Measurements from ENCODE around the gene SLC22A16. TPM values are rescaled to one million over a fixed set of nuclear protein-coding genes. Genes with fewer than 3 reads are reported as not detected.

SLC22A16 gene
- total and polyA plus RNA-seq, 4 experiments from 2014 or later, result not detected

DNA sequence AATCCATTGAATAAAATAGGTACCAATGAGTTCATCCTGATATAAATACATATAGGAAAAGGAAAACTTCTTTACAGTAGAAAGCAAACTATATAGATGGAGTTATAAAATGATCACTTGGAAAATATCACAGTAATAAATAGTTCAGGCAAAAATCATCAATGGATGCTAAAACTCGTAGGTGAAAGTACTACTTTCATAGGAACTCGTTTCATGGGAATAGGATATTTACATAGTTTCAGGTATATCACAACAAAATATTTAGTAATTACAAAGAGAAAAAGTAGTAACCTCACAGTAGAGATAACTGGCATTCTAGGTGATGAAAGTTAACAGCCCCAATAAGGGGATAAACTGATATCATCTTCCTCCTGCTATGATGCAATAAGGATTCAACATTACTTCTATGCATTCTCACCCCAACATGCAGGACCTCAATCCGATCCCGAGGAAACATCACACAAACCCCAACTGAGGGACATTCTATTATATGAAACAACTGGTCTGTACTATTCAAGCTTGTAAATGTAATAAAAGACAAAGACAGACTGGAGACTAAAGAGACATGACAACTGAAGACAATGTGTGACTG is 74.7 kb downstream of the SLC22A16 start:
- Histone ChIP-seq H3K27ac (ENCODE audit: low read depth, low read length) (no peak overlapping the region), H3K27me3 (ENCODE audit: insufficient read depth, low read length) (no peaks in the 10 kb centered on the region), H3K4me3 (ENCODE audit: low read length in 2 of 2) (no peak overlapping the region), H3K36me3 (ENCODE audit: insufficient read depth, low read length) (no peaks in the 10 kb centered on the region), H3K9me3 (ENCODE audit: control insufficient read depth in 1 of 2, low read length in 2 of 2) (no peaks in the 10 kb centered on the region), H3K4me1 (ENCODE audit: insufficient read depth, low read length) (no peaks in the 10 kb centered on the region)
- Mint-ChIP-seq H3K27me3 (peaks cover 0 to 9% of the 10 kb centered on the region in 2 donors), H3K4me3 (no peak overlapping the region), H3K36me3 (no peaks in the 10 kb centered on the region), H3K9me3 (no peaks in the 10 kb centered on the region), H3K27ac (no peak overlapping the region), H3K4me1 (peaks cover 0 to 1% (median 0%) of the 10 kb centered on the region in 4 donors)
- POLR2A ChIA-PET (ENCODE audit: partially characterized antibody), result no interaction called here
- intact Hi-C loops (cut with micrococcal nuclease), result no loop called here
- DNase-seq, result no peak
- CTCF ChIA-PET (ENCODE audit: partially characterized antibody), result interaction anchor here (1.7 kb wide), 1 partner anchor 10 kb away, joined by 6 read pairs; no protein-coding TSS in a partner anchor

DNA sequence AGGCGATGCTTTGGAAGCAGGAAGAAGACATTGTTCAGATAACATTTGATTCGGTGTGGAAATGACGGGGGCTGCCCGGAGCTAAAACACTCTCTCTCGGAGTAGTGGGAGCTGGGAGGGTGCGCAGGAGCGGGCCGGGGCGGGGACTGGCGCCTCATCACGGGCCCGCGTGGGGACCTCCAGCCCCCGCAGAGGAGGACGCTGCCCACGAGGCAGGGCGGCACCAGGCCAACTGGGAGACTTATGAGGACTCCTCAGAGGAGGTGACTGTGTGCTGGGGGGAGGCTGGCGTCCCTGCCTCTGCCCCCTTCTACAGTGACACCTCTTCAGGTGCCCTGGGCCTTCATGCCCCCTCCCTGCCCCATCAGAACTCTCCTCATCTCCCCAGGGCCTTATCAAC is 76.2 kb downstream of the SLC22A16 start:
- no peaks in the 10 kb centered on the region for H3K36me3 ChIP-seq (ENCODE audit: insufficient read depth, low read length)
- Mint-ChIP-seq H3K4me1 (peaks cover 0 to 1% (median 0%) of the 10 kb centered on the region in 4 donors), H3K27me3 (peaks cover 0 to 9% of the 10 kb centered on the region in 2 donors), H3K36me3 (no peaks in the 10 kb centered on the region), H3K9me3 (no peaks in the 10 kb centered on the region), H3K27ac (no peak overlapping the region), H3K4me3 (no peak overlapping the region)
- H3K4me3 ChIP-seq (ENCODE audit: low read length in 2 of 2), result no peak overlapping the region
- no peaks in the 10 kb centered on the region for H3K4me1 ChIP-seq (ENCODE audit: insufficient read depth, low read length)
- no peaks in the 10 kb centered on the region for H3K27me3 ChIP-seq (ENCODE audit: insufficient read depth, low read length)
- H3K9me3 ChIP-seq (ENCODE audit: control insufficient read depth in 1 of 2, low read length in 2 of 2), result no peaks in the 10 kb centered on the region
- H3K27ac ChIP-seq (ENCODE audit: low read depth, low read length), result no peak overlapping the region
- CTCF ChIA-PET (ENCODE audit: partially characterized antibody), result interaction anchor here (1.7 kb wide), 1 partner anchor 9 kb away, joined by 6 read pairs; no protein-coding TSS in a partner anchor
- DNase-seq, result no peak
- POLR2A ChIA-PET (ENCODE audit: partially characterized antibody), result no interaction called here
- intact Hi-C loops (cut with micrococcal nuclease), result no loop called here

DNA sequence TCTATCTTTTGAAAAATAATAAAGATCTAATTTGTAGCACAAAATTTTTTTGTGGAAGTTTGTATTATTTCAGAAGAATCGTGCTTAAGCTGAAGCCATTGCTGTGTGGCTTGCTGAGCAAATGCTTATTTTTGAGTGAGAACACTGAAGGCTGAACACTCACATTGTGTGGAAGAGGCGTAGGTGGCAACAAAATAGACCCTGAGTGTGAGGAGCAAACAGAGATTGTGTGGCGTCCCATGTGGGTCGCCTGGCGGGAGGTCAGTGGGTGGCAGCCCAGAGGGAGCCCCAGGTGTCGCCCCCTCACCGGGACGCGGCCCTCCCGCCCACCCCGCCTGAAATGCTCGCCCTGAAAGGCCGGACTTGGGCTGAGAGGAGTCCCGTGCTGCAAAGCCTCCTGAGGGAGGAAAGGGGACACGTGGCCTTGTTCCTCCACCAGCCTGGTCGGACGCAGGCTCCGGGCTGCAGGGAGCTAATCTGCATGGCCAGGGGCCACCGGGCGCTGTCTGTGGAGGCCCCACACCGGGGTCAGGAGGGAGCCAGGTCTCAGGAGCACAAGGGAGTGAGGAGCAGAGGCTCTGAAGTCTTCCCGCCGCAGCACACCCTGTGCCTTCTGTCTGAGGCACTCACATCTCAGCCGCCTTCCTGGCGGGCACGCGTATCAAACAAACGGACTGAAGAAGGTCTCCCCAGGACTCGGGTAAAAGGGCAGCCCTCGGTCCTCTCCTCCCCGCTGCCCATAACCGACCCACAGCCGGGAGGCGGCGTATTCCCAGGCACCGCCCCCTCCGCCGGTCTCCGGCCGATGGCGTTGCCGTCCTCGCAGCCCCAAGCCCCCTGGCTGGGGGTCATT is 77.0 kb downstream of the SLC22A16 start:
- Mint-ChIP-seq H3K9me3 (no peaks in the 10 kb centered on the region), H3K4me3 (peak overlapping the region in 4 of 8 donors; percentile 28 to 57 (median 44)), H3K36me3 (no peaks in the 10 kb centered on the region), H3K27me3 (peaks cover 0 to 9% of the 10 kb centered on the region in 2 donors), H3K27ac (no peak overlapping the region), H3K4me1 (peaks cover 0 to 1% (median 0%) of the 10 kb centered on the region in 4 donors)
- CTCF ChIA-PET (ENCODE audit: partially characterized antibody), result interaction anchor here (1.7 kb wide), 1 partner anchor 8 kb away, joined by 6 read pairs; no protein-coding TSS in a partner anchor
- Histone ChIP-seq H3K27me3 (ENCODE audit: insufficient read depth, low read length) (no peaks in the 10 kb centered on the region), H3K36me3 (ENCODE audit: insufficient read depth, low read length) (no peaks in the 10 kb centered on the region), H3K4me1 (ENCODE audit: insufficient read depth, low read length) (no peaks in the 10 kb centered on the region), H3K27ac (ENCODE audit: low read depth, low read length) (no peak overlapping the region), H3K9me3 (ENCODE audit: control insufficient read depth in 1 of 2, low read length in 2 of 2) (no peaks in the 10 kb centered on the region), H3K4me3 (ENCODE audit: low read length in 2 of 2) (no peak overlapping the region)
- POLR2A ChIA-PET (ENCODE audit: partially characterized antibody), result no interaction called here
- DNase-seq, result no peak
- intact Hi-C loops (cut with micrococcal nuclease), result no loop called here

DNA sequence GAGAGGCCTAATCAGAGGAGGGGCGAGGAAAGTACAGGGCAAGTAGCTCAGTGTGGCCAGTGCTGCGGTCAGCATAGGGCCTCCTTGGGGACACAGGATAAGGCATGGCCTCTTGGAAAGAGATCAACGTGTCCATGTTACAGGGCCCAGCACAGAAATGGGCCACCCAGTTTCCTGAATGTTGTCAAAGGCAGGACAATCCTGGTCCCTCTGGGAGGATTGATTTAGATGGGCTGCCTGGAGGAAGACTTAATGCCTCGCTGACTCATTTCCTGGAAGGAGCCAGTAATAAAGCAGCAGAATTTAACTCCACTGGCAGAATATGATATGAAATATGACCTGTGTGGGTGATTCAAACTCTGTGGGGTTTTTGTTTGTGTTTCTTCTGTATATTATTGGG is 77.6 kb downstream of the SLC22A16 start:
- Mint-ChIP-seq H3K4me1 (peaks cover 0 to 1% (median 0%) of the 10 kb centered on the region in 4 donors), H3K36me3 (no peaks in the 10 kb centered on the region), H3K9me3 (no peaks in the 10 kb centered on the region), H3K27me3 (peaks cover 0 to 9% of the 10 kb centered on the region in 2 donors), H3K27ac (no peak overlapping the region), H3K4me3 (no peak overlapping the region)
- Histone ChIP-seq H3K27me3 (ENCODE audit: insufficient read depth, low read length) (no peaks in the 10 kb centered on the region), H3K36me3 (ENCODE audit: insufficient read depth, low read length) (no peaks in the 10 kb centered on the region), H3K27ac (ENCODE audit: low read depth, low read length) (no peak overlapping the region), H3K4me3 (ENCODE audit: low read length in 2 of 2) (no peak overlapping the region), H3K9me3 (ENCODE audit: control insufficient read depth in 1 of 2, low read length in 2 of 2) (no peaks in the 10 kb centered on the region), H3K4me1 (ENCODE audit: insufficient read depth, low read length) (no peaks in the 10 kb centered on the region)
- intact Hi-C loops (cut with micrococcal nuclease), result no loop called here
- no peak for DNase-seq
- ChIA-PET CTCF (ENCODE audit: partially characterized antibody) (interaction anchor here (0.7 kb wide), 1 partner anchor 1207 kb away, joined by 4 read pairs; no protein-coding TSS in a partner anchor), POLR2A (ENCODE audit: partially characterized antibody) (no interaction called here)

DNA sequence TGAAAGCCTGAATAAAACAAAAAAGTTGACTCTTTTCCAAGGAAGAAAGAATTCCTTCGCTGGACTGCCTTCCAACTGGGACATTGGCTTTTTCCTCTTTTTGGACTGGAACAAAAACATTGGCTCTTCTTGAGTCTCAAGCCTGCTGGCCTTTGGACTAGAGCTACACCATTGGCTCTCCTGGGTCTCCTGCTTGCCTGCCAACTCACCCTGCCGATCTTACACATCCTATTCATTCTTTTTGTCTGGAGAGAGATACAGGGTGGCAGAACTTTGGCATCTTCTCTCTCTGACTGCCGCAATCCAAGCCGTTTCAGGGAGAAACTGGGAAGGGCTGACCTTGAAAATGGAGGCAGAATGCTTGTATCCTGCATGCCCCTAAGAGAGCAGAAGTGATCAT is 81.2 kb downstream of the SLC22A16 start:
- Mint-ChIP-seq H3K27me3 (peaks cover 0 to 3% of the 10 kb centered on the region in 2 donors), H3K9me3 (no peaks in the 10 kb centered on the region), H3K27ac (no peak overlapping the region), H3K4me1 (peaks cover 1 to 7% (median 5%) of the 10 kb centered on the region in 4 donors), H3K36me3 (no peaks in the 10 kb centered on the region), H3K4me3 (no peak overlapping the region)
- Histone ChIP-seq H3K4me3 (ENCODE audit: low read length in 2 of 2) (no peak overlapping the region), H3K27me3 (ENCODE audit: insufficient read depth, low read length) (no peaks in the 10 kb centered on the region), H3K27ac (ENCODE audit: low read depth, low read length) (no peak overlapping the region), H3K9me3 (ENCODE audit: control insufficient read depth in 1 of 2, low read length in 2 of 2) (no peaks in the 10 kb centered on the region), H3K36me3 (ENCODE audit: insufficient read depth, low read length) (no peaks in the 10 kb centered on the region), H3K4me1 (ENCODE audit: insufficient read depth, low read length) (no peaks in the 10 kb centered on the region)
- ChIA-PET CTCF (ENCODE audit: partially characterized antibody) (no interaction called here), POLR2A (ENCODE audit: partially characterized antibody) (no interaction called here)
- intact Hi-C loops (cut with micrococcal nuclease), result no loop called here
- DNase-seq, result no peak

DNA sequence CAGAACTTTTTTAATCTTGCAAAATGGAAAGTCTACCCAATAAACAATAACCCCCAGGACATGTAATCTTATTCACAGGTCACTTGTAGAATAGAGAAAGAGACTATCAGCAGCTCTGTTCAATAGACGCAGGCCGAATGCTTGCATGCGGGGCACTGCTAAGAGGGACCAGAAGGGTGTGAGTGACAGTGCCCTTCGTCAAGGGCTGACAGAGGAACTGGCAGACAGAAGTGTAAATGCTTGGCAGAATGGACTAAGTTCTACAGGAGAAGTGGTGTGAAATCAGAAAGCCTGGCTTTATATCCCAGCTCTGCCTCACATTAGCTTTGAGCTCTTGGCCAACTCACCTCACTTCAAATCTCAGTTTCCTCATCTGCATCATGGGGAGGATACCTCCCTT is 82.0 kb downstream of the SLC22A16 start:
- POLR2A ChIA-PET (ENCODE audit: partially characterized antibody), result no interaction called here
- Histone ChIP-seq H3K36me3 (ENCODE audit: insufficient read depth, low read length) (no peaks in the 10 kb centered on the region), H3K4me1 (ENCODE audit: insufficient read depth, low read length) (no peaks in the 10 kb centered on the region), H3K27me3 (ENCODE audit: insufficient read depth, low read length) (no peaks in the 10 kb centered on the region), H3K9me3 (ENCODE audit: control insufficient read depth in 1 of 2, low read length in 2 of 2) (no peaks in the 10 kb centered on the region), H3K27ac (ENCODE audit: low read depth, low read length) (no peak overlapping the region), H3K4me3 (ENCODE audit: low read length in 2 of 2) (no peak overlapping the region)
- H3K4me3 Mint-ChIP-seq, result no peak overlapping the region
- H3K27me3 Mint-ChIP-seq, result peaks cover 0 to 3% of the 10 kb centered on the region in 2 donors
- CTCF ChIA-PET (ENCODE audit: partially characterized antibody), result interaction anchor here (0.8 to 1.7 kb wide), 3 partner anchors 10 to 354 kb away, joined by 3 to 4 read pairs (median 3); no protein-coding TSS in a partner anchor
- DNase-seq, result no peak
- no peaks in the 10 kb centered on the region for H3K9me3 Mint-ChIP-seq
- intact Hi-C loops (cut with micrococcal nuclease), result no loop called here
- no peak overlapping the region for H3K27ac Mint-ChIP-seq
- peaks cover 3 to 13% (median 12%) of the 10 kb centered on the region in 4 donors for H3K4me1 Mint-ChIP-seq
- no peaks in the 10 kb centered on the region for H3K36me3 Mint-ChIP-seq

DNA sequence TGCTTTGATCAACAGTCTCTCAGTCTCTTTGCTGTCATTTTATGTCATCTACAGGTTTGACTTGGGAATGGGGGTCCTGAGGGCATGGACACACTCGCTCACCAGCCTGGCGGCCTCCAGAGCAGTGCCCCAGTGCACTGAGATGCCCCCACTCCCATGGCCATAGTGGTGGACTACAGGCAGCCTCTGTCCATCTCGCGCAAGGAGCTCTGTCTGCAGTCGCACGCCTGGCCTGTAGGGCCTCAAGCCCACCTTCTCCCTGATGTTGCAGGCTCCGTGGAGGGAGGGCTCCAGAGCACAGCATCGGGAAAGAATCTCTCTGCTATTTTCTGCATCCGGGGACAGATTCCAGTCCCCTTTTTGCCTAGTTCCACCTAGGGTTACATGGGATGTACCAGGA is 83.7 kb downstream of the SLC22A16 start:
- no peaks in the 10 kb centered on the region for H3K36me3 ChIP-seq (ENCODE audit: insufficient read depth, low read length)
- H3K9me3 Mint-ChIP-seq, result no peaks in the 10 kb centered on the region
- no peaks in the 10 kb centered on the region for H3K27me3 Mint-ChIP-seq
- no peak overlapping the region for H3K27ac ChIP-seq (ENCODE audit: low read depth, low read length)
- H3K27me3 ChIP-seq (ENCODE audit: insufficient read depth, low read length), result no peaks in the 10 kb centered on the region
- no peak overlapping the region for H3K27ac Mint-ChIP-seq
- H3K4me3 Mint-ChIP-seq, result no peak overlapping the region
- H3K4me1 Mint-ChIP-seq, result peaks cover 3 to 13% (median 11%) of the 10 kb centered on the region in 4 donors
- no peak for DNase-seq
- no peaks in the 10 kb centered on the region for H3K9me3 ChIP-seq (ENCODE audit: control insufficient read depth in 1 of 2, low read length in 2 of 2)
- intact Hi-C loops (cut with micrococcal nuclease), result no loop called here
- no peak overlapping the region for H3K4me3 ChIP-seq (ENCODE audit: low read length in 2 of 2)
- POLR2A ChIA-PET (ENCODE audit: partially characterized antibody), result no interaction called here
- no peaks in the 10 kb centered on the region for H3K4me1 ChIP-seq (ENCODE audit: insufficient read depth, low read length)
- CTCF ChIA-PET (ENCODE audit: partially characterized antibody), result interaction anchor here (0.8 to 5.8 kb wide), 5 partner anchors 12 to 690 kb away, joined by 3 to 53 read pairs (median 6); no protein-coding TSS in a partner anchor
- H3K36me3 Mint-ChIP-seq, result no peaks in the 10 kb centered on the region
